Fibroblast of lung (primary cell): ENCODE data around the gene GLYR1. TPM values are rescaled to one million over a fixed set of nuclear protein-coding genes. Genes with fewer than 3 reads are reported as not detected.

Source experiments
- DNase-seq, 2 donors: peaks; one replicate each; pipeline versions ENCODE4 v3.0.0 to v3.0.0-alpha.2; 2010; ENCODE audit warnings: low read depth in 2 of 2
- H2AFZ ChIP-seq: 2 replicates; pipeline ENCODE4 v1.5.1; 2012; ENCODE audit warnings: low read length, control low read depth, inconsistent platforms
- H3K27ac ChIP-seq: 2 replicates; pipeline ENCODE4 v1.5.1; 2011; ENCODE audit warnings: low read length, control low read depth; ENCODE audit not compliant: insufficient read depth
- H3K27me3 ChIP-seq: 2 replicates; pipeline ENCODE4 v1.5.1; 2011; ENCODE audit warnings: mild to moderate bottlenecking, low read length; ENCODE audit not compliant: control insufficient read depth, insufficient read depth
- H3K36me3 ChIP-seq: 2 replicates; pipeline ENCODE4 v1.5.1; 2011; ENCODE audit warnings: low read length; ENCODE audit not compliant: control insufficient read depth, insufficient read depth
- H3K4me1 ChIP-seq: 2 replicates; pipeline ENCODE4 v1.5.1; 2011; ENCODE audit warnings: low read length; ENCODE audit not compliant: control insufficient read depth, insufficient read depth; ENCODE audit errors: extremely low read depth
- H3K4me2 ChIP-seq: 2 replicates; pipeline ENCODE4 v1.5.1; 2011; ENCODE audit warnings: low read length, control low read depth; ENCODE audit not compliant: insufficient read depth; ENCODE audit errors: extremely low read depth
- H3K4me3 ChIP-seq, 4 experiments: fragments of 200-600 bp in 1 of 4; sonication (generic) in 1 of 4; replicated peaks in 1 of 4; 2 replicates each; pipeline ENCODE4 v1.5.1; 2011 to 2016; ENCODE audit warnings: low read length in 4 of 4, low read depth in 3 of 4, mild to moderate bottlenecking in 3 of 4, control low read depth in 2 of 4, inconsistent platforms in 1 of 4, mixed read lengths in 1 of 4; ENCODE audit not compliant: insufficient read depth in 1 of 4; ENCODE audit errors: control extremely low read depth in 1 of 4
- H3K79me2 ChIP-seq: 2 replicates; pipeline ENCODE4 v1.5.1; 2012; ENCODE audit warnings: mild to moderate bottlenecking, low read length, inconsistent platforms; ENCODE audit not compliant: control insufficient read depth, insufficient read depth
- H3K9ac ChIP-seq: 2 replicates; pipeline ENCODE4 v1.5.1; 2011; ENCODE audit warnings: mild to moderate bottlenecking, low read length, control low read depth; ENCODE audit not compliant: insufficient read depth
- H3K9me3 ChIP-seq: 2 replicates; pipeline ENCODE4 v1.5.1; 2012; ENCODE audit warnings: low read depth, low read length; ENCODE audit not compliant: control insufficient read depth, insufficient read depth
- H4K20me1 ChIP-seq: 2 replicates; pipeline ENCODE4 v1.5.1; 2011; ENCODE audit warnings: low read length; ENCODE audit not compliant: control insufficient read depth, insufficient read depth; ENCODE audit errors: extremely low read depth
- EZH2 ChIP-seq: IDR thresholded peaks from 2 replicates; pipeline ENCODE4 v1.5.1; 2012; ENCODE audit warnings: low read length, control low read depth, mild to moderate bottlenecking; ENCODE audit errors: missing control alignments
- polyA plus RNA-seq, 2 donors: library from polyadenylated mRNA; depleted of rRNA in 1 of 2; stranded (reverse) in 1 of 2; unstranded in 1 of 2; fragments of >200 nt; gene quantifications; 2 replicates each; pipeline ENCODE4 v1.2.1, GENCODE V29; 2011 to 2012; ENCODE audit warnings: missing spikeins in 1 of 2
- total RNA-seq: library from RNA; depleted of rRNA; stranded (reverse); fragments of >200 nt; gene quantifications from 2 replicates; pipeline ENCODE4 v1.2.1, GENCODE V29; 2014
- TF ChIP-seq, protein P1 (sequence below), 2 donors: IDR thresholded peaks in 1 of 2; conservative IDR thresholded peaks in 1 of 2; 1 replicate in 1 of 2; 2 replicates in 1 of 2; pipeline ENCODE4 v1.5.1; 2011 to 2012; ENCODE audit warnings: low read length in 2 of 2, control low read depth in 1 of 2, inconsistent platforms in 1 of 2, low read depth in 1 of 2, mild to moderate bottlenecking in 1 of 2

Gene GLYR1
- total and polyA plus RNA-seq, 2 donors (not counting 1 experiment from before 2014, with no cell fraction given): 28.6 to 39.6 TPM

- Histone ChIP-seq H3K4me2 (peak overlapping the region; percentile 98), H3K27me3 (no peaks in the 10 kb centered on the region), H2AFZ (no peak overlapping the region), H3K4me3 (peak overlapping the region in 3 of 4 experiments; percentile 72 to 79 (median 74)), H3K36me3 (peaks cover 9% of the 10 kb centered on the region), H3K79me2 (no peaks in the 10 kb centered on the region), H3K9me3 (no peaks in the 10 kb centered on the region), H4K20me1 (no peaks in the 10 kb centered on the region), H3K27ac (no peak overlapping the region), H3K4me1 (peaks cover 2% of the 10 kb centered on the region), H3K9ac (no peak overlapping the region)
- no peak for TF ChIP-seq EZH2
- TF ChIP-seq, protein P1, sequence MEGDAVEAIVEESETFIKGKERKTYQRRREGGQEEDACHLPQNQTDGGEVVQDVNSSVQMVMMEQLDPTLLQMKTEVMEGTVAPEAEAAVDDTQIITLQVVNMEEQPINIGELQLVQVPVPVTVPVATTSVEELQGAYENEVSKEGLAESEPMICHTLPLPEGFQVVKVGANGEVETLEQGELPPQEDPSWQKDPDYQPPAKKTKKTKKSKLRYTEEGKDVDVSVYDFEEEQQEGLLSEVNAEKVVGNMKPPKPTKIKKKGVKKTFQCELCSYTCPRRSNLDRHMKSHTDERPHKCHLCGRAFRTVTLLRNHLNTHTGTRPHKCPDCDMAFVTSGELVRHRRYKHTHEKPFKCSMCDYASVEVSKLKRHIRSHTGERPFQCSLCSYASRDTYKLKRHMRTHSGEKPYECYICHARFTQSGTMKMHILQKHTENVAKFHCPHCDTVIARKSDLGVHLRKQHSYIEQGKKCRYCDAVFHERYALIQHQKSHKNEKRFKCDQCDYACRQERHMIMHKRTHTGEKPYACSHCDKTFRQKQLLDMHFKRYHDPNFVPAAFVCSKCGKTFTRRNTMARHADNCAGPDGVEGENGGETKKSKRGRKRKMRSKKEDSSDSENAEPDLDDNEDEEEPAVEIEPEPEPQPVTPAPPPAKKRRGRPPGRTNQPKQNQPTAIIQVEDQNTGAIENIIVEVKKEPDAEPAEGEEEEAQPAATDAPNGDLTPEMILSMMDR (conservative IDR thresholded peaks at IDR 0.05 in 1 of 2, IDR thresholded peaks at IDR 0.05 in 1 of 2; ENCODE audit: low read depth in 1 of 2, low read length in 2 of 2): no peak
- peak in 1 of 2 donors; percentile 5 for DNase-seq
These were observed 43.7 kb downstream of the GLYR1 start for GRCh38 chr16:4803401-4803844.

GRCh38 chr16:4802659-4803287, 44.3 kb downstream of the GLYR1 start:
- no peak overlapping the region for H3K27ac ChIP-seq

DNA sequence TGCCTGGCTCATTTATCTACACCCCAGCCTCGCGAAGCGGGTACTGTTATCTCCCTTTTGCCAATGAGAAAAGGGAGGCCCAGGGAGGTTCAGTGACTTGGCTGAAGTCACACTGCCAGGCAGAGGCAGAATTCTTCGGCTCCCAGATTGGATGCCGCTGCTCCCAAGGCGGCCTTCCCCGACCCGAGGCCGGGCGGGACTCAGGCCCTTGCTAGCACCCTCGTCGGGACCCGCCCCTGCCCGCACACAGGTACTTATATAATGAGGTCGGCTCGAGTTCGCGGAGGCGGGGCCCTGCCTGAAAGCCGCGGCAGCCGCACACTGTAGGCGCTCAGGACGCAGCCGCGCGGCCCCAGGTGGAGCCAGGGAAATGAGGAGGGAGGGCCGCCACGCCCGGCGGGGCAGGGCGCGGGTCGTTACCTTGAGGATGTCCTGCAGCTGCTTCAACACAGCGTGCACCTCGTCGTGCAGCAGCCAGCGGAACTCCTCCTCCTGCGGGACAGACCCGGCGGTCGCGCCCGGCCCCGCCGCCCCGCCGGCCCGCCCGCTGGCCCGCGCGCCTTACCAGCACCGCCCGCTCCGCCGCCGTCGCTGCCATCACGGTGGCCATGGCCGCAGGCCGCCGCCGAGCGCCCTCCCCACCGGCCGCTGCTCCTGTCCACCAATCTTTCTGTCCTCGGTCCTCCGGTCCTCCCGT, 45.0 kb downstream of the GLYR1 start, which contains the start of gene ROGDI:
Gene ROGDI (minus strand): TSS at position 672 of the 697 bp plus-strand sequence. CDS start 62 bp downstream, at position 610.
- Histone ChIP-seq H2AFZ (peak within 1 kb of the TSS; percentile 91), H3K36me3 (peaks cover 6% of the 10 kb centered on the region), H4K20me1 (no peaks in the 10 kb centered on the region), H3K9ac (peak within 1 kb of the TSS; percentile 53), H3K4me3 (peak within 1 kb of the TSS; percentile 72 to 79 (median 75)), H3K27ac (no peak within 1 kb of the TSS), H3K27me3 (no peaks in the 10 kb centered on the region), H3K9me3 (no peaks in the 10 kb centered on the region), H3K4me1 (peaks cover 2% of the 10 kb centered on the region), H3K4me2 (peak within 1 kb of the TSS; percentile 98), H3K79me2 (no peaks in the 10 kb centered on the region)
- peak; percentile 11 to 61 for DNase-seq
- TF ChIP-seq EZH2: no peak
- TF ChIP-seq, protein P1 (conservative IDR thresholded peaks at IDR 0.05 in 1 of 2, IDR thresholded peaks at IDR 0.05 in 1 of 2; ENCODE audit: low read depth in 1 of 2, low read length in 2 of 2): no peak

More at GRCh38 chr16:4802659-4803287, 44.3 kb downstream of the GLYR1 start:
- H4K20me1 ChIP-seq: no peaks in the 10 kb centered on the region
- H3K27me3 ChIP-seq: no peaks in the 10 kb centered on the region
- peaks cover 2% of the 10 kb centered on the region for H3K4me1 ChIP-seq
- peak overlapping the region; percentile 53 for H3K9ac ChIP-seq
- H3K36me3 ChIP-seq: peaks cover 9% of the 10 kb centered on the region
- peak overlapping the region; percentile 98 for H3K4me2 ChIP-seq
- TF ChIP-seq, protein P1 (conservative IDR thresholded peaks at IDR 0.05 in 1 of 2, IDR thresholded peaks at IDR 0.05 in 1 of 2; ENCODE audit: low read depth in 1 of 2, low read length in 2 of 2): peak in 1 of 2 donors; percentile 3
- no peak for TF ChIP-seq EZH2
- H3K4me3 ChIP-seq: peak overlapping the region; percentile 72 to 79 (median 75)
- no peaks in the 10 kb centered on the region for H3K79me2 ChIP-seq
- DNase-seq: peak; percentile 88 to 91
- H2AFZ ChIP-seq: peak overlapping the region; percentile 91
- H3K9me3 ChIP-seq: no peaks in the 10 kb centered on the region
